HG03575 (cell line): ENCODE results near the gene AGL.
"Not testable (repeated sequence)": the region's sequence is repeated elsewhere in the genome, so short reads cannot be mapped to it uniquely, and the experiment has no call there.

Source experiments
- ATAC-seq: cut with Tn5 transposase; IDR thresholded peaks from one replicate; pipeline ENCODE4 v1.9.1; 2021; ENCODE audit not compliant: unreplicated experiment, insufficient number of reproducible peaks, low FRiP score; ENCODE audit errors: extremely low read depth

Gene AGL

DNA sequence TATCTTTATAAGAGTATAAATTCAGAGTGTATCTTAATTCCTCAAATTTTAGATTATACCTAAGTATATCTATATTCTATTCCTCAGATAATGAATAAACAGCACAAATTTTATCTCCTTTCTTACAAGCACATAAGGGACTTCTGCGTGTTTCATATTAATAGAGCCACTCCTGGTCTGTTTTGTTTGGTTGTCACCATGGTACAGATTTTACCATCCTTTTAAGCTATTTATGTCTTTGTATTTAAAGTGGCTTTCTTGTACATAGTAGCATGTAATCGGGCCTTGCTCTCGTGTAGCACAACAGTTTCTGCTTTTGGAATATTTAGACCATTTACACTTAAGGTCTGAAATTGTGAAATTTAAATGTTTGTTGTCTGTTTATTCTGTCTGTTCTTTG is 67.1 kb downstream of the AGL start:
- no peak for ATAC-seq

DNA sequence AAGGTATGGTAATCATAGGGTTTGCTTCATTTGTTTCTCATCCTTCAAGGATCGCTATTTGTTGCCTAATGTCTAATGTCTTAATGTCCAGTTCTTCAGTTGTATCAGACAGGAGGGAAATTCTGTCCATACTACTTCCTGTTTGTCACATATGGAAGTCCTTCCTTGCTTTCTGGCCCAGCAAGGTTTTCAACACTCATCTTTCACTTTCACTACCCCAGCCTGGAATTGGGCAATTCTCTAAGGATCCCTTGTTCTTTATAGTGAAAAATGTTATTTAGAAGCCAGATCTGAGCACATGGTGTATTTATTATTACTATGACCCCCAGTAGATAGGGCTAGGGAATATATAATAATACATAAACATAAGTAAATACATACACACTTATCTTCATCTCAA is 69.1 kb downstream of the AGL start:
- ATAC-seq, result no peak

GRCh38 chr1:99934801-99935200 is 84.6 kb downstream of the AGL start:
- no peak for ATAC-seq

DNA sequence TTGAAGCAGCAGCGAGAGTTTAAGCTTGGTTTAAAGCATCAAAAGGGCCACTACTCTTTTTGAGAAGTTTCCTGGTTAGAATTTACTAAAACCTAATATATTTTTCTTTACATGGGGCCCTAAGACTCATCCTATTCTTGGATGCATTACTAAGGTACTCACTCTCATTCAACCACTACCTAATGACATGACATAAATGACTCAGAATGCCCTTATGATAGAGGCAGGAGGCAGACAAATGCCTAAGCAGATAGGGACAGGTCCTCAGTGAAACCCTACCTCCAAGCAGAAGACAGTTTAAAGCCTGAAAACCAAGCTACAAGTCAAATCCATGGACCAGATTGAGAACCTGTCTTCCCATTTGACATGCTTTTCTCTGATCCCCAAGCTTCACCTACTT is 85.4 kb downstream of the AGL start:
- ATAC-seq, result no peak

DNA sequence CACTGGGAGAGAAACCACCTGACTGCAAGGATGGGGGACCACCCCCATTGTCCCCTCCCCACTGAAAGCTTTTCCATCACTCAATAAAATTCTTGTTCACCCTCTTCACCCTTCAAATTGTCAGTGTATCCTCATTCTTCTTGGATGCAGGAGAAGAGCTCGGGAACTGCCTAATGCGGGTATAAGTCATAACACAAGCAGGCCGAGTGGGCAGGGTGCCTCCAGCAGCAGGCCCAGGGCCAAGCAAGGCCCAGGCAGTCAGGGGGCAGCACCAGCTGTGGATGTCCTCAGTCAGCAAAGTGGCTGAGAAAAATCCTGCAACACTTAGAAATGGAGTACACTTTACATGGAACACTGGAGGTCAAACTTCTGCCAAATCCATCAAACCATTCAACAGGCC is 85.9 kb downstream of the AGL start:
- no peak for ATAC-seq

- ATAC-seq, result no peak
Observed at GRCh38 chr1:99942723-99943122, 92.6 kb downstream of the AGL start.

- no peak for ATAC-seq
Observed at GRCh38 chr1:99943223-99943794, 93.1 kb downstream of the AGL start.

DNA sequence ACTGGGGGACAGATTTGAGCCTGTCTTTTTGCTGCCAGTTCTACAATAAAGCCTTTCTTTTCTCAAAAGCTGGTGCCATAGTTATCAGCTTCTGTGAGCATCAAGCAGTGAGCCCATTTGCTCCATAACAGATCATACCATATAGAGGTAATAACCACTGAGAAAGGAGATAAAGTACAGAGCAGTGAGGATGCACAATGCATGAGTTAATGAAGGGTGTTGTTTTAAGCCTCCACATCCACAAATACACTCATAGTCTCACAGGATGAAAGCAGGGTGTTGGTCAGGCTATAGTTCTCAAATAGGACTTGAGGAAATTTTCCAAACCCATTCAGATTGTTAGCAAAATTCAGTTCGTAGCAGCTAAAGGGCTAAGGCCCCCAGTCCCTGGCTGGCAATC is 94.0 kb downstream of the AGL start:
- ATAC-seq, result no peak

DNA sequence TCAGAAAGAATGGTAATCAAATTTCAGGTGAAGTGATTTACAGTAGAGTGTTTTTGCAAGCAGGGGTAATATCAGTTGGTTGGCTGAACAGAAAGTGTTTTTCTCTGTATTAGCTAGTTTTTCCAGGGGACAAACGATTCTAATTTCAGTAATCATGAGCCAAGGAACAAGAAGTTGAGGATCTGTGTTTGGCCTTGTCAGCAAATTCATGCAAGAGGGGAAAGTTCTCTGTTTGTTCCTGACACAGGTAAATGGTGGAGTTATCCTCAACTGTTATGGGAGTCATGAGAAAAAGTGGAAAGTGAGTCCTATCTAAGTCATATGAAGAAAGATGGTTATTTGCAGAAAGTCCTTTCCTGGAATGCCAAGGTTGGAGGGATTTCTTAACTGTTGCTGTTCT is 95.0 kb downstream of the AGL start:
- no peak for ATAC-seq

DNA sequence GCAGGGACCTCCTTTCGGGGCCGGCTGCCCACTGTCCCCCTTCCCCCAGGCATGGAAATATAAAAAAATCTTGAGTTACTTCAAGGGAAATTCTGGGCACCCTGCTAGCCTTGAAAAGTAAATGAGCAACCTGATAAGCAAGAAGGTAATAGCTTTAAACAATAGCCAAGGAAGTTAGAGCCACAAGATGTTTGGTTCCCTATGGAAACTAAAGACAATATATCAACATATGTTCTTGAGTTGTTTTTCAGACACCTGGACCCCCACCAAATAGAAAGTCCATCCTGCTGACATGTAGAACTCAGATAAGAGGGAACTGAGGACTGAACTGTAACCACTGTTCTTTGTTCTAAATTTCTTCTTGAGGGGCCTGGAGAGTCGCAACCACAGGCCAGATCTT is 100.3 kb downstream of the AGL start:
- ATAC-seq, result no peak

DNA sequence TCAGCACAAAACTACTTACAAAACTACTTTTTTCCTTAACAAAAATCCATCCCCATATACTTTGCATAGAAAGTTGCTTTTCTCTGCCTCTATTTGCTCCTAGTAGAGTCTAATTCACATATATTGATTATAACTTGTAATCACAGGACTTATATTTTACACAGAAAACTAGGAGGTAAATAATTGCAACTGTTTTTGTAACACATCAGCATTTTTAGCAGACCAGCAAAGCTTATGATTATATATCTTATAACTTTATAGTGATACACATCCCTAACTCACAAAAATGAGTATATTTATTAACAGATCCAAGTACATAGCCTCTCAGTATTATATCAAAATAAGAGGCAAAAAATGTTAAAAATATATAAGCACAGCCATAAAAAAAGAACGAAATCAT is 102.4 kb downstream of the AGL start:
- no peak for ATAC-seq

- ATAC-seq, result no peak
Observed at GRCh38 chr1:99955375-99955774, 105.2 kb downstream of the AGL start.

DNA sequence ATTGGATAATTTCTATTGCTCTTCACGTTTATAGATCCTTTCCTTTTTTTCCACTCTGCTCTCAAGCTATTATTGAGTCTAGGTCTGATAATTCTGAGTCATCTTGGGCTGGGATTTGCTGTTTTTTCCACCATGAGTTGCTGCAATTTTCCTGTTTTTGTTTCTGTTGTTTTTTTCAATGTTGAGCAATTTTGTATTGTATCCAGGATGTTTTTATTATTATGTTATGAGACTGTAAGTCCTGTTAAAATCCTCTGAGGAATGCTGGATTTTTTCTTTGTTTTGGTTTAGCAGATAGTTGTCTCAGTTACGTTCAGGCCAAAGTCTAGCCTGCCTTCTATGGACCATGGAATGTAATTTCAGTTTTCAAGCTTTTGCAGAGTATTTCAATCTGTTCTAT is 106.6 kb downstream of the AGL start:
- no peak for ATAC-seq

GRCh38 chr1:99957818-99958217 is 107.7 kb downstream of the AGL start:
- ATAC-seq, result no peak

- not testable (repeated sequence) for ATAC-seq
Observed at GRCh38 chr1:99959189-99959705, 109.1 kb downstream of the AGL start.

DNA sequence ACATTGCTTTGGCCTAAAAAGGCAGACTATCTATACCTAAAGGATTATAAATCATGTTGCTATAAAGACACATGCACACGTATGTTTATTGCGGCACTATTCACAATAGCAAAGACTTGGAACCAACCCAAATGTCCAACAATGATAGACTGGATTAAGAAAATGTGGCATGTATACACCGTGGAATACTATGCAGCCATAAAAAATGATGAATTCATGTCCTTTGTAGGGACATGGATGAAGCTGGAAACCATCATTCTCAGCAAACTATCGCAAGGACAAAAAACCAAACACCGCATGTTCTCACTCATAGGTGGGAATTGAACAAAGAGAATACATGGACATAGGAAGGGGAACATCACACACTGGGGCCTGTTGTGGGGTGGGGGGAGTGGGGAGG is 110.1 kb downstream of the AGL start:
- not testable (repeated sequence) for ATAC-seq

GRCh38 chr1:99963041-99963795 is 113.1 kb downstream of the AGL start:
- no peak for ATAC-seq

GRCh38 chr1:99964806-99965205 is 114.6 kb downstream of the AGL start:
- ATAC-seq, result no peak

DNA sequence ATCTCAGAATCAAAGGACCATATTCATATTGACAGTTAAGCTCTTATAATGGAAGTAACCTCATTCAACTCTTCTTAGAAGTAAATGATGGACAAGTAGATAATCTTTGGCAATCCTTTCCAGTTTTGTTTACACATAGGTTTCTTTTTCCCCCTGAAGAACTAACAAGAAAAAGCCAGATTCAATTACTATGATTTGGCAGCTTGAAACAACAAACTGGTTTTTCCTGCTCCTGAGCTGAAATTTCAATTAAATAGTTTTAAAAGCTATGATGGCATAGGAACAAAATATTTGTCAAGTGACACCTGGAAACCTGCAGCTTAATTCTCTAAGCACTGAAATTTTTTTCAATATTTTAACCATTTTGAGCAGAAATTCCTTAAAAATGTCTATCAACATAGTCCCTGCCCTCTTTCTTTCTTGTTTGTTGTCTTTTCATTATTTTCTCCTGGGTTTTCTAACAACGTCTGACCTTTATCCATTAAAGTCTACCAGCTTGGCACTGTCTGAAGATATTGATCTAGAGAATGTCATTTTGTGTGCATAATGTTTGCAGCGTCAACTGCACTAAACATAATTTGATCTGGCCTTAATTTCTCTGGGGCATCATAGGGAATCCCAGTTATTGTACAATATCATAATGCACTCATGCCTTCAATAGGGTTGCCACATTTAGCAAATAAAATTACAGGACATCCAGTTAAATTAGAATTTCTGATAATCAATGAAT is 115.7 kb downstream of the AGL start:
- ATAC-seq, result no peak

DNA sequence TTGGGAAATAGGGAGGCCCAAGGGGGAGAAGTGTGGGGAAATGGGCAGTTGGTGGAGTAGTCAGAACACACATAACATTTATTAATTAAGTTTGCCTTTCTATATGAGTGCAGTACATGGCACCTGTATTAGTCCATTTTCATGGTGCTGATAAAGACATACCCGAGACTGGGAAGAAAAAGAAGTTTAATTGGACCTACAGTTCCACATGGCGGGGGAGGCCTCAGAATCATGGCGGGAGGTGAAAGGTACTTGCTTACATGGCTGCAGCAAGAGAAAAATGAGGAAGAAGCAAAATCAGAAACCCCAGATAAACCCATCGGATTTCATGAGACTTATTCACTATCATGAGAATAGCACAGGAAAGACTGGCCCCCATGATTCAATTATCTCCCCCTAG is 118.1 kb downstream of the AGL start:
- no peak for ATAC-seq
